Tibial artery (tissue), 4 donors: Measurements from ENCODE around the gene STYXL2.

ENCODE experiments used
- DNase-seq, 2 donors: peaks; one replicate each; pipeline ENCODE4 v3.0.0-alpha.2; 2019
- H3K27ac ChIP-seq, 2 donors: fragments of 200-600 bp; sonication (generic) in 1 of 2; 1 replicate in 1 of 2; 2 replicates in 1 of 2; pipeline ENCODE4 v1.5.1; 2018 to 2019; ENCODE audit warnings: mild to moderate bottlenecking in 1 of 2
- H3K27me3 ChIP-seq, 2 donors: fragments of 200-600 bp; sonication (generic) in 1 of 2; one replicate each; pipeline versions ENCODE4 v1.5.1 to v1.6.0; 2016 to 2019
- H3K36me3 ChIP-seq, 3 donors: fragments of 200-600 bp; sonication (generic) in 2 of 3; one replicate each; pipeline ENCODE4 v1.5.1; 2016 to 2019; ENCODE audit warnings: mild to moderate bottlenecking in 2 of 3
- H3K4me1 ChIP-seq, 4 donors: fragments of 200-600 bp; sonication (generic) in 2 of 4; 1 replicate in 3 of 4; 2 replicates in 1 of 4; pipeline ENCODE4 v1.5.1; 2016 to 2019
- H3K4me3 ChIP-seq, 2 donors: fragments of 200-600 bp; sonication (generic) in 1 of 2; 1 replicate in 1 of 2; 2 replicates in 1 of 2; pipeline ENCODE4 v1.5.1; 2018 to 2019; ENCODE audit warnings: mild to moderate bottlenecking in 2 of 2
- H3K9me3 ChIP-seq, 3 donors: fragments of 200-600 bp; sonication (generic) in 1 of 3; one replicate each; pipeline ENCODE4 v1.5.1; 2016 to 2019
- intact Hi-C: fragments of 100-400 bp; cut with DNase I; formaldehyde crosslinking; loops from one replicate; pipeline ENCODE4 v1.15.0; 2023; ENCODE audit warnings: low total_unique reads
- TF ChIP-seq, protein P1 (sequence below), 2 experiments: fragments of 200-600 bp in 1 of 2; fragments of 450-650 bp in 1 of 2; IDR thresholded peaks; one replicate each; pipeline ENCODE4 v1.5.1; 2017 to 2019; ENCODE audit warnings: antibody characterized with exemption in 2 of 2, mild to moderate bottlenecking in 1 of 2, moderate library complexity in 1 of 2

The STYXL2 gene

DNA sequence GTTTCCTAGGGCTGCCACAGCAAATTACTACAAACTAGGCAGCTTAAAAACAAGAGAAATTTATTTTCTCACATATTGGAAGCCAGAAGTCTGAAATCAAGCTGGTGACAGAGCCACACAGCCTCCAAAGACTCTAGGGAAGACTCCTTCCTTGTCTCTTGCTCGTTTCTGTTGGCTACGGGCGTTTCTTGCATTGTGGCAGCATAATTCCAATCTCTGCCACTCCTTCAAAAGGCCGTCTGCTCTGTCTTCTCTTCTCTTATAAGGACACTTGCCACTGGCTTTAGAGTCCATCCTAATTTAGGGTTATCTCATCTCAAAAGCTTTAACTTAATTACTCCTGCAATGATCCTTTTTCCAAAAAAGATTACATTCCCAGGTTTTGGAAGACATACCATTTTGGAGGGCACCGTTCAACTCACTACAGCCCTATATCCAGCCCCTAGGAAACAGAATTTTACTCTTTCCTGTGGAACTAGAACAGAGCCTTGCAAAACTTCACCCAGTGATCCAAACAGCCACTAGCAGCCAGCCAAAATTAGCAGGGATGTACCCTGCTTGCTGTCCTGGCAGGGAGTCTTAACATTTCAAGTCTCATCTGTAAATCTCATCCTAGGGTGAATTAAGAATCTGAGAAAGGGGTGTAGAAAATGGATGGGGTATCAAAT lies 9.2 kb downstream of the STYXL2 start:
- TF ChIP-seq, protein P1, sequence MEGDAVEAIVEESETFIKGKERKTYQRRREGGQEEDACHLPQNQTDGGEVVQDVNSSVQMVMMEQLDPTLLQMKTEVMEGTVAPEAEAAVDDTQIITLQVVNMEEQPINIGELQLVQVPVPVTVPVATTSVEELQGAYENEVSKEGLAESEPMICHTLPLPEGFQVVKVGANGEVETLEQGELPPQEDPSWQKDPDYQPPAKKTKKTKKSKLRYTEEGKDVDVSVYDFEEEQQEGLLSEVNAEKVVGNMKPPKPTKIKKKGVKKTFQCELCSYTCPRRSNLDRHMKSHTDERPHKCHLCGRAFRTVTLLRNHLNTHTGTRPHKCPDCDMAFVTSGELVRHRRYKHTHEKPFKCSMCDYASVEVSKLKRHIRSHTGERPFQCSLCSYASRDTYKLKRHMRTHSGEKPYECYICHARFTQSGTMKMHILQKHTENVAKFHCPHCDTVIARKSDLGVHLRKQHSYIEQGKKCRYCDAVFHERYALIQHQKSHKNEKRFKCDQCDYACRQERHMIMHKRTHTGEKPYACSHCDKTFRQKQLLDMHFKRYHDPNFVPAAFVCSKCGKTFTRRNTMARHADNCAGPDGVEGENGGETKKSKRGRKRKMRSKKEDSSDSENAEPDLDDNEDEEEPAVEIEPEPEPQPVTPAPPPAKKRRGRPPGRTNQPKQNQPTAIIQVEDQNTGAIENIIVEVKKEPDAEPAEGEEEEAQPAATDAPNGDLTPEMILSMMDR (IDR thresholded peaks at IDR 0.05), result no peak
- Histone ChIP-seq H3K4me3 (no peak overlapping the region), H3K36me3 (no peaks in the 10 kb centered on the region), H3K27ac (no peak overlapping the region), H3K4me1 (no peaks in the 10 kb centered on the region), H3K27me3 (no peaks in the 10 kb centered on the region), H3K9me3 (no peaks in the 10 kb centered on the region)
- intact Hi-C loops, result no loop called here
- no peak for DNase-seq

DNA sequence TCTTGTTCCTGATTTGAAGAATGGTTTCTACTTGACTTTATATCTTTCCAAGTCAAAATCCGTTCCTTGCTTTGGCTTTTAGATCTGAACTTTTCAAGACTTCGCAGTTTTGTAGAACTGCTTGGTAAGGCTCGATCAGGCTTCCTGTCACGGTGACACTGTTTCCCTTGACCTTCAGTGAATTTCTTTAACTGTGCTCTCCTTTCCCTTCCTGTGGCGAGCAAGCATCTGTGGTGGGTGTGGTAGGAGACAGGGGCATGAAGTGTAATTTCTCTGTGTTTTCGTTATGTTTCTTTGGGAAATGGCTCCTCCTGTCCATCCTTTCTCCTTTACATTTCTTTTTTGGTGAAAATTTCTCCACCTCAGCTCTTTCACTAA lies 10.4 kb downstream of the STYXL2 start:
- TF ChIP-seq, protein P1 (IDR thresholded peaks at IDR 0.05), result no peak
- H3K27ac ChIP-seq, result no peak overlapping the region

DNA sequence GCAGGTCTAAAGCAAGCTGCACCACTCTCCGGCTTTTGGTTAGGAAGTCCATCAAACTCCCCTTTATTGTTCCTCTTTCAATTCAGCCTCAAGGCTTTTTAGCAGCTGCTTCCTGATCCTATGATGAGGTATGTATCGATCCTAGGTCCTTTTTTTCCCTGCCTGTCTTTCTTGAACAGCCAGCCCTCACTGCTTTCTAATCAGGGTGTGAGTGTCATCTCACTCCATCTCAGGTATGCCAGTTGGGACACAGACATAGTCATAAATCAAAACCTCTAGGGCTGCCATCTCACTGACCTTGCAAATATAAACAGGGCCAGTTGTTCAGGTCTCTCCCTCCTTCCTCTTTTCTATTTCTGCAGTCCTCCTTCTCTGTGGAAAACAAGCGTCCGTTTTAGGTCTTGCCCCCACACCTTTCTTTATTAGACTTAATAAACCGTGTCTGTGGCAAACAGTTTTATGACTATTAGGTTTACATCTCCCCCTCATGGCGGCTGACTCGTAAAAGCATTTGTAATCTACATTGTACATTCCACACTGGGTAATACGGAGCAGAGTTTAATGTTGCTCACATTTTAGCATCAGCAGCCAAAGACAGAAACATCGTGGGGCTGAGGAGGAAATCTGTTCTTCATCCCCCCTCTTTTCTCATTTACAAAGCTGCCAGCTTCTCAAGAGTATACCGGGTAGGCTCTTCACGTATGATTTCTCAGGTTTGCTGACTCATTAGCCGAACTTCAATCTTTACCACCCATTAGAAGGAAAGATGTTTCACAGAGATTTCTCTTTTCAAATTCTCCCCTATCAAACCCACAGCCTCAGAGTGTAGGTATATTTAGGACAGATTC lies 11.6 kb downstream of the STYXL2 start:
- TF ChIP-seq, protein P1 (IDR thresholded peaks at IDR 0.05), result no peak
- no peak overlapping the region for H3K4me3 ChIP-seq
- H3K9me3 ChIP-seq, result peaks cover 0 to 2% (median 0%) of the 10 kb centered on the region in 3 donors
- H3K27me3 ChIP-seq, result no peaks in the 10 kb centered on the region
- H3K27ac ChIP-seq, result no peak overlapping the region
- no peaks in the 10 kb centered on the region for H3K4me1 ChIP-seq
- intact Hi-C loops, result no loop called here
- H3K36me3 ChIP-seq, result no peaks in the 10 kb centered on the region
- DNase-seq, result no peak

More for the DNA sequence above, 10.4 kb downstream of the STYXL2 start:
- H3K9me3 ChIP-seq, result no peaks in the 10 kb centered on the region
- no peak overlapping the region for H3K4me3 ChIP-seq
- no peaks in the 10 kb centered on the region for H3K27me3 ChIP-seq
- no peaks in the 10 kb centered on the region for H3K36me3 ChIP-seq
- no peaks in the 10 kb centered on the region for H3K4me1 ChIP-seq
- intact Hi-C loops, result no loop called here
- no peak for DNase-seq

DNA sequence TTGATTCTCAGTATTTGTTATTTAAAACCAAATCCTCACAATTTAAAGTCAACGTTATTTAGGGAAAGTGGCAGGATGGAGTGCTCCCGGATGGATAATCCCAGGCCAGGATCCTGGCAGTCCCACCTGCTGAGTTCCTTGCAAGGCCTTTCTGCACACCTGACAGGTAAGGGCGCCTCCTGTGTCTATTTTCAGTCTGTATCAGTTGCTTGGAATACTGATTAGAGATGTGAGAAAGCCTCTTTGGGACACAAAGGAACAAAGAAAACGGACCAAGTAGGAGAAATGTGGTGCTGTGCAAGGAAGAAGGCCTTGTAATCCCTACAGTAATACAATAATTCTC lies 12.2 kb downstream of the STYXL2 start:
- H3K27ac ChIP-seq, result no peak overlapping the region
- no peak overlapping the region for H3K4me3 ChIP-seq
- TF ChIP-seq, protein P1 (IDR thresholded peaks at IDR 0.05), result no peak

DNA sequence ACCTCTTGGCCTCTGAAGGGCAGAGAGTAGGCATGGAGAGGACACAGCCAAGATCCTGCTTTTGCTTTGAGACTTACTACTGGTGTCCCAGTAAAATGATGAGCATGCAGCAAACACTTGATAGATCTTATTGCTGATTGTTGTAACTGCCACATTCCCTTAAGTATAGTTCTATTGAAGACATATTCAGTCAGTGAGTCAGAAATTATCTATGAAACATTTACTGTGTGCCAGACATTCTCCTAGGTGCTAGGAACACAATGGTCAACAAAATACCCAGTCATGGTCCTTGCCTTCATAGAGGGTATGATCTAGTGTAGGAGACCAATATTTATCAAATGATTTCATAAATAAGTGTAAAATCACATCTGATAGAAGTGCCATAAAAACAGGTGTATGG lies 13.6 kb downstream of the STYXL2 start:
- no peak overlapping the region for H3K27ac ChIP-seq
- H3K9me3 ChIP-seq, result peaks cover 0 to 5% (median 0%) of the 10 kb centered on the region in 3 donors
- DNase-seq, result no peak
- intact Hi-C loops, result no loop called here
- TF ChIP-seq, protein P1 (IDR thresholded peaks at IDR 0.05), result no peak
- no peaks in the 10 kb centered on the region for H3K27me3 ChIP-seq
- no peaks in the 10 kb centered on the region for H3K4me1 ChIP-seq
- H3K4me3 ChIP-seq, result no peak overlapping the region
- no peaks in the 10 kb centered on the region for H3K36me3 ChIP-seq

More for the DNA sequence above, 12.2 kb downstream of the STYXL2 start:
- peaks cover 0 to 5% (median 0%) of the 10 kb centered on the region in 3 donors for H3K9me3 ChIP-seq
- no peaks in the 10 kb centered on the region for H3K36me3 ChIP-seq
- H3K27me3 ChIP-seq, result no peaks in the 10 kb centered on the region
- intact Hi-C loops, result no loop called here
- no peaks in the 10 kb centered on the region for H3K4me1 ChIP-seq
- no peak for DNase-seq
